ENCODE measurements around the gene MBTPS2.

MBTPS2 gene

GRCh38 chrX:21934414-21934813, 95.0 kb downstream of the MBTPS2 start:
- no peak for DNase-seq (ENCODE audit: low read depth, low spot score)
